Measurements from ENCODE around the gene TMEM51. TPM values are rescaled to one million over a fixed set of nuclear protein-coding genes. Genes with fewer than 3 reads are reported as not detected.

Gene TMEM51
- total RNA-seq, 1 donor from 2014 or later, result 6.9 TPM

DNA sequence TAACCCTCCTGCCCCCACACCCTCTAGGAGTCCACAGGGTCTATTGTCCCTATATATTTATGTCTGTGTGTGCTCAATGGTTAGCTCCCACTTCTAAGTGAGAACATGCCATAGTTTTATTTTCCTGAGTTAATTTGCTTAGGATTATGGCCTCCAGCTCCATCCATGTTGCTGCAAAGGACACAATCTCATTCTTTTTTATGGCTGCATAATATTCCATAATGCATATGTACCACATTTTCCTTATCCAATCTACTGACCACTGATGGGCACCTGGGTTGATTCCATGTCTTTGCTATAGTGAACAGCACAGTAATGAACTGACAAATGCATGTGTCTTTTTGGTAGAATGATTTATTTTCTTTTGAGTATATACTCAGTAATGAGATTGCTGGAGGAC, 80.1 kb downstream of the TMEM51 start:
- no peak overlapping the region for H3K27ac ChIP-seq (ENCODE audit: low read depth, low read length)
- no peak for DNase-seq (ENCODE audit: low read depth)
- Mint-ChIP-seq H3K4me1 (ENCODE audit: low read depth, unreplicated experiment) (no peaks in the 10 kb centered on the region), H3K27me3 (ENCODE audit: low read depth, unreplicated experiment) (peaks cover 8% of the 10 kb centered on the region), H3K9me3 (ENCODE audit: unreplicated experiment) (peaks cover 9% of the 10 kb centered on the region), H3K36me3 (ENCODE audit: low read depth, unreplicated experiment) (no peaks in the 10 kb centered on the region), H3K27ac (ENCODE audit: unreplicated experiment) (no peak overlapping the region), H3K4me3 (ENCODE audit: unreplicated experiment) (no peak overlapping the region)
- H3K36me3 ChIP-seq (ENCODE audit: insufficient read depth, low read length), result no peaks in the 10 kb centered on the region
- no peak overlapping the region for H2AFZ ChIP-seq (ENCODE audit: low read depth, low read length)
- no peaks in the 10 kb centered on the region for H3K4me1 ChIP-seq (ENCODE audit: insufficient read depth, low read length)
- FAIRE-seq, result no peak
- TF ChIP-seq EZH2 (IDR thresholded peaks at IDR 0.05; ENCODE audit: insufficient read depth, low read length), result no peak
- TF ChIP-seq, protein P1, sequence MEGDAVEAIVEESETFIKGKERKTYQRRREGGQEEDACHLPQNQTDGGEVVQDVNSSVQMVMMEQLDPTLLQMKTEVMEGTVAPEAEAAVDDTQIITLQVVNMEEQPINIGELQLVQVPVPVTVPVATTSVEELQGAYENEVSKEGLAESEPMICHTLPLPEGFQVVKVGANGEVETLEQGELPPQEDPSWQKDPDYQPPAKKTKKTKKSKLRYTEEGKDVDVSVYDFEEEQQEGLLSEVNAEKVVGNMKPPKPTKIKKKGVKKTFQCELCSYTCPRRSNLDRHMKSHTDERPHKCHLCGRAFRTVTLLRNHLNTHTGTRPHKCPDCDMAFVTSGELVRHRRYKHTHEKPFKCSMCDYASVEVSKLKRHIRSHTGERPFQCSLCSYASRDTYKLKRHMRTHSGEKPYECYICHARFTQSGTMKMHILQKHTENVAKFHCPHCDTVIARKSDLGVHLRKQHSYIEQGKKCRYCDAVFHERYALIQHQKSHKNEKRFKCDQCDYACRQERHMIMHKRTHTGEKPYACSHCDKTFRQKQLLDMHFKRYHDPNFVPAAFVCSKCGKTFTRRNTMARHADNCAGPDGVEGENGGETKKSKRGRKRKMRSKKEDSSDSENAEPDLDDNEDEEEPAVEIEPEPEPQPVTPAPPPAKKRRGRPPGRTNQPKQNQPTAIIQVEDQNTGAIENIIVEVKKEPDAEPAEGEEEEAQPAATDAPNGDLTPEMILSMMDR (IDR thresholded peaks at IDR 0.05; ENCODE audit: insufficient read depth, low read depth, low read length), result no peak
- no peaks in the 10 kb centered on the region for H4K20me1 ChIP-seq (ENCODE audit: insufficient read depth, low read length)
- no peaks in the 10 kb centered on the region for H3K79me2 ChIP-seq (ENCODE audit: insufficient read depth, low read length)
- H3K4me3 ChIP-seq (ENCODE audit: insufficient read depth, low read depth, low read length), result no peak overlapping the region
- peaks cover 2% of the 10 kb centered on the region for H3K27me3 ChIP-seq (ENCODE audit: insufficient read depth, low read length)
- no peak overlapping the region for H3K4me2 ChIP-seq (ENCODE audit: low read length)
- H3K9me3 ChIP-seq (ENCODE audit: insufficient read depth, low read depth, low read length), result no peaks in the 10 kb centered on the region
- H3K9ac ChIP-seq (ENCODE audit: low read length), result no peak overlapping the region

- H3K36me3 ChIP-seq (ENCODE audit: insufficient read depth, low read length), result no peaks in the 10 kb centered on the region
- H3K4me1 Mint-ChIP-seq (ENCODE audit: low read depth, unreplicated experiment), result no peaks in the 10 kb centered on the region
- TF ChIP-seq EZH2 (IDR thresholded peaks at IDR 0.05; ENCODE audit: insufficient read depth, low read length), result no peak
- TF ChIP-seq, protein P1 (IDR thresholded peaks at IDR 0.05; ENCODE audit: insufficient read depth, low read depth, low read length), result no peak
- no peaks in the 10 kb centered on the region for H3K36me3 Mint-ChIP-seq (ENCODE audit: low read depth, unreplicated experiment)
- no peak overlapping the region for H2AFZ ChIP-seq (ENCODE audit: low read depth, low read length)
- H3K27me3 Mint-ChIP-seq (ENCODE audit: low read depth, unreplicated experiment), result peaks cover 8% of the 10 kb centered on the region
- no peaks in the 10 kb centered on the region for H3K79me2 ChIP-seq (ENCODE audit: insufficient read depth, low read length)
- H4K20me1 ChIP-seq (ENCODE audit: insufficient read depth, low read length), result no peaks in the 10 kb centered on the region
- H3K4me1 ChIP-seq (ENCODE audit: insufficient read depth, low read length), result no peaks in the 10 kb centered on the region
- DNase-seq (ENCODE audit: low read depth) (no peak), FAIRE-seq (no peak)
- H3K4me3 ChIP-seq (ENCODE audit: insufficient read depth, low read depth, low read length), result no peak overlapping the region
- H3K27me3 ChIP-seq (ENCODE audit: insufficient read depth, low read length), result peaks cover 2% of the 10 kb centered on the region
- H3K9ac ChIP-seq (ENCODE audit: low read length), result no peak overlapping the region
- no peaks in the 10 kb centered on the region for H3K9me3 ChIP-seq (ENCODE audit: insufficient read depth, low read depth, low read length)
- no peak overlapping the region for H3K27ac Mint-ChIP-seq (ENCODE audit: unreplicated experiment)
- H3K4me2 ChIP-seq (ENCODE audit: low read length), result no peak overlapping the region
- H3K9me3 Mint-ChIP-seq (ENCODE audit: unreplicated experiment), result peaks cover 9% of the 10 kb centered on the region
- H3K4me3 Mint-ChIP-seq (ENCODE audit: unreplicated experiment), result no peak overlapping the region
- no peak overlapping the region for H3K27ac ChIP-seq (ENCODE audit: low read depth, low read length)
Measured at GRCh38 chr1:15236321-15236721, 82.8 kb downstream of the TMEM51 start.

DNA sequence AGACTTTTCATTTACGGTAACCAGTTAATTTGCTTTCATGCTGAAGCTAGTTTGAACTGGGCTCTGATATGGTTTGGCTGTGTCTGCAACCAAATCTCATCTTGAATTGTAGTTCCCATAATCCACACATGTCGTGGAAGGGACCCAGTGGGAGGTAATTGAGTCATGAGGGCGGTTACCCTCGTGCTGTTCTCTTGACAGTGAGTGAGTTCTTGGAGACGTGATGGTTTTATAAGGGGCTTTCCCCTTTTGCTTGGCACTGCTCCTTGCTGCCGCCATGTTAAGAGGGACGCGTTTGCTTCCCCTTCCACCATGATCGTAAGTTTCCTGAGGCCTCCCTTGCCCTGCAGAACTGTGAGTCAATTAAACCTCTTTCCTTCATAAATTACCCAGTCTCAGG, 83.2 kb downstream of the TMEM51 start:
- no peaks in the 10 kb centered on the region for H3K36me3 Mint-ChIP-seq (ENCODE audit: low read depth, unreplicated experiment)
- H3K9me3 Mint-ChIP-seq (ENCODE audit: unreplicated experiment), result peaks cover 9% of the 10 kb centered on the region
- no peaks in the 10 kb centered on the region for H4K20me1 ChIP-seq (ENCODE audit: insufficient read depth, low read length)
- H3K27ac ChIP-seq (ENCODE audit: low read depth, low read length), result no peak overlapping the region
- FAIRE-seq (no peak), DNase-seq (ENCODE audit: low read depth) (no peak)
- H3K9ac ChIP-seq (ENCODE audit: low read length), result no peak overlapping the region
- no peaks in the 10 kb centered on the region for H3K9me3 ChIP-seq (ENCODE audit: insufficient read depth, low read depth, low read length)
- H3K4me1 ChIP-seq (ENCODE audit: insufficient read depth, low read length), result no peaks in the 10 kb centered on the region
- H3K4me3 ChIP-seq (ENCODE audit: insufficient read depth, low read depth, low read length), result no peak overlapping the region
- no peaks in the 10 kb centered on the region for H3K4me1 Mint-ChIP-seq (ENCODE audit: low read depth, unreplicated experiment)
- peaks cover 8% of the 10 kb centered on the region for H3K27me3 Mint-ChIP-seq (ENCODE audit: low read depth, unreplicated experiment)
- TF ChIP-seq, protein P1 (IDR thresholded peaks at IDR 0.05; ENCODE audit: insufficient read depth, low read depth, low read length), result no peak
- TF ChIP-seq EZH2 (IDR thresholded peaks at IDR 0.05; ENCODE audit: insufficient read depth, low read length), result no peak
- H3K79me2 ChIP-seq (ENCODE audit: insufficient read depth, low read length), result no peaks in the 10 kb centered on the region
- no peak overlapping the region for H3K4me2 ChIP-seq (ENCODE audit: low read length)
- H3K4me3 Mint-ChIP-seq (ENCODE audit: unreplicated experiment), result no peak overlapping the region
- H3K27ac Mint-ChIP-seq (ENCODE audit: unreplicated experiment), result no peak overlapping the region
- H3K27me3 ChIP-seq (ENCODE audit: insufficient read depth, low read length), result peaks cover 2% of the 10 kb centered on the region
- no peaks in the 10 kb centered on the region for H3K36me3 ChIP-seq (ENCODE audit: insufficient read depth, low read length)
- H2AFZ ChIP-seq (ENCODE audit: low read depth, low read length), result no peak overlapping the region

Data from astrocyte (in vitro differentiated cells and primary cell).